ENCODE measurements around the gene GALNT6. TPM values are rescaled to one million over a fixed set of nuclear protein-coding genes. Genes with fewer than 3 reads are reported as not detected.

The GALNT6 gene
- total RNA-seq, 1 donor from 2014 or later: not detected

DNA sequence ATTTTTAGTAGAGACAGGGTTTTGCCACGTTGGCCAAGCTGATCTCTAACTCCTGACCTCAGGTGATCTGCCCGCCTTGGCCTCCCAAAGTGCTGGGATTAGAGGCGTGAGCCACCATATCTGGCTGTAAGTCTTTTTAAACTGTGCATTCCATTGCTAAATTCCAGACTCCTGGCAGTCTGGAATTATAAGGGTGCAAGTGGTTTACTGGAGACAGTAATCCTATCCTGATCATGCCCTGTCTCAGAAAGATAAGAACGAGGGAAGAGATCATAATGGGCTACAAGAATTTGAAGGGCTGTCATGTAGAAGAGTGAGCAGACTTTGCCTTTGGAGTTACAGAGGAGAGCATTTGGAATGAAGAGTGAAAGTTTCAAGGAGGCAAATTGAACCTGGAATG lies 26.6 kb upstream of the GALNT6 start:
- Mint-ChIP-seq H3K27me3 (ENCODE audit: insufficient read depth, low read depth) (peaks cover 14% of the 10 kb centered on the region), H3K4me3 (no peak overlapping the region), H3K36me3 (no peaks in the 10 kb centered on the region), H3K4me1 (peaks cover 31% of the 10 kb centered on the region), H3K9me3 (no peaks in the 10 kb centered on the region), H3K27ac (peak overlapping the region; percentile 1)
- TF ChIP-seq, protein P1, sequence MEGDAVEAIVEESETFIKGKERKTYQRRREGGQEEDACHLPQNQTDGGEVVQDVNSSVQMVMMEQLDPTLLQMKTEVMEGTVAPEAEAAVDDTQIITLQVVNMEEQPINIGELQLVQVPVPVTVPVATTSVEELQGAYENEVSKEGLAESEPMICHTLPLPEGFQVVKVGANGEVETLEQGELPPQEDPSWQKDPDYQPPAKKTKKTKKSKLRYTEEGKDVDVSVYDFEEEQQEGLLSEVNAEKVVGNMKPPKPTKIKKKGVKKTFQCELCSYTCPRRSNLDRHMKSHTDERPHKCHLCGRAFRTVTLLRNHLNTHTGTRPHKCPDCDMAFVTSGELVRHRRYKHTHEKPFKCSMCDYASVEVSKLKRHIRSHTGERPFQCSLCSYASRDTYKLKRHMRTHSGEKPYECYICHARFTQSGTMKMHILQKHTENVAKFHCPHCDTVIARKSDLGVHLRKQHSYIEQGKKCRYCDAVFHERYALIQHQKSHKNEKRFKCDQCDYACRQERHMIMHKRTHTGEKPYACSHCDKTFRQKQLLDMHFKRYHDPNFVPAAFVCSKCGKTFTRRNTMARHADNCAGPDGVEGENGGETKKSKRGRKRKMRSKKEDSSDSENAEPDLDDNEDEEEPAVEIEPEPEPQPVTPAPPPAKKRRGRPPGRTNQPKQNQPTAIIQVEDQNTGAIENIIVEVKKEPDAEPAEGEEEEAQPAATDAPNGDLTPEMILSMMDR (IDR thresholded peaks at IDR 0.05): no peak
- Histone ChIP-seq H3F3A (ENCODE audit: low read depth) (peaks cover 20% of the 10 kb centered on the region), H3K27ac (no peak overlapping the region), H3K36me3 (no peaks in the 10 kb centered on the region), H3K4me3 (no peak overlapping the region), H3K9me3 (ENCODE audit: low read depth) (no peaks in the 10 kb centered on the region), H3K4me1 (peaks cover 17% of the 10 kb centered on the region), H3K9ac (no peak overlapping the region), H2AFZ (replicated peaks) (no peak overlapping the region), H3K27me3 (no peaks in the 10 kb centered on the region), H3K4me2 (no peak overlapping the region), H3K79me2 (ENCODE audit: low read depth) (no peaks in the 10 kb centered on the region), H4K20me1 (ENCODE audit: low read depth) (no peaks in the 10 kb centered on the region)
- DNase-seq (ENCODE audit: low spot score): no peak

DNA sequence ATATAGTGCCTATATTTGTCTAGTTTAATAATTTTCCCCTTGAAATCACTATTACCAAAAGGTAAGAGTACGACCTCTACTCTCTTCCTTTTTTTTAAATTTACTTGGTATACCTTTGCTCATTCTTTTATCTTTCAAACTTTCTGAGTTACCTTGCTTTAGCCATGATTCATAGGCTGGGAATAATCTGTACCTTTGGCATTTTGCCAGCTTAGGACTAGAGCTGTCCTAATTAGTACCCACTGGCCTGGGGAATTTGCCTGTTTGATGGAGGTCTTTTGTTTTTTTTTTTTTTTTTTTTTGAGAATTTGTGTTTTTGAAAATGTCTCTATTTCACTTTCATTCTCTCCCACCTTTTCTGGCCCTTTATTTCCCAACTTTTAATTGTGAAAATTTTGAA lies 24.7 kb upstream of the GALNT6 start:
- no peak overlapping the region for H3K27ac Mint-ChIP-seq
- H3K27me3 Mint-ChIP-seq (ENCODE audit: insufficient read depth, low read depth): peaks cover 12% of the 10 kb centered on the region

DNA sequence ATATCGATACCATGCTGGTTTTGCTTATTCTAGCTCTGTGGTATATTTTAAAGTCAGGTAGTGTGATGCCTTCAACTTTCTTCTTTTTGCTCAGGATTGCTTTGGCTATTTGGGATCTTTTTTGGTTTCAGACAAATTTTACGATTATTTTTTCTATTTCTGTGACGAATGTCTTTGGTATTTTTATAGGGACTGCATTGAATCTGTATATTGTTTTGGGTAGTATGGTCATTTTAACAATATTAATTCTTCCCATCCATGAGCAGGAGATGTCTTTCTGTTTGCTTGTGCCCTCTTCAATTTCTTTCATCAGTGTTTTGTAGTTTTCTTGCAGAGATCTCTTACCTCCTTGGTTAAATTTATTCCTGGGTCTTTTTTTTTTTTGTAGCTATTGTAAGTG lies 22.6 kb upstream of the GALNT6 start:
- Histone ChIP-seq H3K27me3 (no peaks in the 10 kb centered on the region), H3K36me3 (no peaks in the 10 kb centered on the region), H3K79me2 (ENCODE audit: low read depth) (no peaks in the 10 kb centered on the region), H3K9me3 (ENCODE audit: low read depth) (no peaks in the 10 kb centered on the region), H3K4me3 (no peak overlapping the region), H3K27ac (no peak overlapping the region), H3K9ac (no peak overlapping the region), H3K4me2 (no peak overlapping the region), H3K4me1 (peaks cover 3% of the 10 kb centered on the region), H3F3A (ENCODE audit: low read depth) (peaks cover 1% of the 10 kb centered on the region), H2AFZ (replicated peaks) (no peak overlapping the region), H4K20me1 (ENCODE audit: low read depth) (no peaks in the 10 kb centered on the region)
- Mint-ChIP-seq H3K27me3 (ENCODE audit: insufficient read depth, low read depth) (peaks cover 6% of the 10 kb centered on the region), H3K9me3 (no peaks in the 10 kb centered on the region), H3K4me1 (peaks cover 2% of the 10 kb centered on the region), H3K4me3 (no peak overlapping the region), H3K27ac (no peak overlapping the region), H3K36me3 (no peaks in the 10 kb centered on the region)
- TF ChIP-seq, protein P1 (IDR thresholded peaks at IDR 0.05): no peak
- TF ChIP-seq EZH2 (IDR thresholded peaks at IDR 0.05) (no peak), EZH2phosphoT487 (IDR thresholded peaks at IDR 0.05) (no peak)
- no peak for DNase-seq (ENCODE audit: low spot score)

More for the DNA sequence above, 24.7 kb upstream of the GALNT6 start:
- Histone ChIP-seq H3K4me2 (no peak overlapping the region), H2AFZ (replicated peaks) (no peak overlapping the region), H3K4me1 (peaks cover 17% of the 10 kb centered on the region), H4K20me1 (ENCODE audit: low read depth) (no peaks in the 10 kb centered on the region), H3K27me3 (no peaks in the 10 kb centered on the region), H3K9ac (no peak overlapping the region), H3K36me3 (no peaks in the 10 kb centered on the region), H3K9me3 (ENCODE audit: low read depth) (no peaks in the 10 kb centered on the region), H3K27ac (no peak overlapping the region), H3K4me3 (no peak overlapping the region), H3K79me2 (ENCODE audit: low read depth) (no peaks in the 10 kb centered on the region), H3F3A (ENCODE audit: low read depth) (peaks cover 20% of the 10 kb centered on the region)
- Mint-ChIP-seq H3K4me3 (no peak overlapping the region), H3K36me3 (no peaks in the 10 kb centered on the region), H3K9me3 (no peaks in the 10 kb centered on the region), H3K4me1 (peaks cover 20% of the 10 kb centered on the region)
- DNase-seq (ENCODE audit: low spot score): no peak
- TF ChIP-seq EZH2phosphoT487 (IDR thresholded peaks at IDR 0.05): no peak
- TF ChIP-seq, protein P1 (IDR thresholded peaks at IDR 0.05): no peak
- no peak for TF ChIP-seq EZH2 (IDR thresholded peaks at IDR 0.05)
